Left ventricle myocardium inferior (tissue), 1 donor: Measurements from ENCODE around the gene TNK2. TPM values are rescaled to one million over a fixed set of nuclear protein-coding genes. Genes with fewer than 3 reads are reported as not detected.

Experiments used
- DNase-seq: peaks from one replicate; pipeline ENCODE4 v3.0.0-alpha.2; 2020
- H3K27ac ChIP-seq: fragments of 200-600 bp; replicated peaks from 2 replicates; pipeline ENCODE4 v1.8.0; 2021
- H3K27me3 ChIP-seq: fragments of 200-600 bp; 2 replicates; pipeline ENCODE4 v1.8.0; 2021; ENCODE audit warnings: low read depth
- H3K36me3 ChIP-seq: fragments of 200-600 bp; 2 replicates; pipeline ENCODE4 v1.8.0; 2021
- H3K4me1 ChIP-seq: fragments of 200-600 bp; 2 replicates; pipeline ENCODE4 v1.8.0; 2021
- H3K4me3 ChIP-seq: fragments of 200-600 bp; 2 replicates; pipeline ENCODE4 v1.8.0; 2021; ENCODE audit warnings: mild to moderate bottlenecking, moderate library complexity
- H3K9me3 ChIP-seq: fragments of 200-600 bp; replicated peaks from 2 replicates; pipeline ENCODE4 v1.8.0; 2021
- CTCF ChIP-seq: fragments of 200-600 bp; IDR thresholded peaks from 2 replicates; pipeline ENCODE4 v1.8.0; 2021; ENCODE audit warnings: antibody characterized with exemption, mild to moderate bottlenecking, borderline replicate concordance
- intact Hi-C: fragments of 100-400 bp; cut with micrococcal nuclease; formaldehyde crosslinking; loops from one replicate; pipeline ENCODE4 v1.11.0; 2022
- total RNA-seq: library from RNA; stranded (reverse); fragmentation: NEBNext Ultra II Directional; extraction: Animal tissue kit (Norgen Biotek cat#: 25700); gene quantifications from one replicate; pipeline ENCODE4 v1.2.1, GENCODE V29; 2021
- donor health status: DM: no; HTN: yes; CAD: no; lungs with severe emphysema.

Gene TNK2
- total RNA-seq, 1 donor from 2014 or later = 33.2 TPM

GRCh38 chr3:195889870-195890295 is 18.5 kb downstream of the TNK2 start:
- intact Hi-C loops = no loop called here
- Histone ChIP-seq H3K36me3 (no peaks in the 10 kb centered on the region), H3K27ac (no peak overlapping the region), H3K27me3 (no peaks in the 10 kb centered on the region), H3K4me3 (no peak overlapping the region), H3K9me3 (no peaks in the 10 kb centered on the region), H3K4me1 (peaks cover 74% of the 10 kb centered on the region)
- TF ChIP-seq CTCF = no peak
- DNase-seq = no peak

- Histone ChIP-seq H3K4me3 (no peak overlapping the region), H3K9me3 (no peaks in the 10 kb centered on the region), H3K4me1 (peaks cover 74% of the 10 kb centered on the region), H3K27me3 (no peaks in the 10 kb centered on the region), H3K27ac (no peak overlapping the region), H3K36me3 (peaks cover 6% of the 10 kb centered on the region)
- no peak for DNase-seq
- TF ChIP-seq CTCF = no peak
- intact Hi-C loops = no loop called here
Measured at GRCh38 chr3:195888981-195889869, 19.1 kb downstream of the TNK2 start.

- no peak for TF ChIP-seq CTCF
- no peak for DNase-seq
- Histone ChIP-seq H3K27me3 (no peaks in the 10 kb centered on the region), H3K27ac (peak overlapping the region; percentile 47), H3K4me1 (peaks cover 65% of the 10 kb centered on the region), H3K9me3 (no peaks in the 10 kb centered on the region), H3K4me3 (no peak overlapping the region), H3K36me3 (peaks cover 15% of the 10 kb centered on the region)
- intact Hi-C loops = no loop called here
Measured at GRCh38 chr3:195888311-195888761, 20.0 kb downstream of the TNK2 start.

GRCh38 chr3:195887670-195888069 is 20.7 kb downstream of the TNK2 start:
- no peak for TF ChIP-seq CTCF
- peak overlapping the region; percentile 47 for H3K27ac ChIP-seq
- H3K4me1 ChIP-seq = peaks cover 58% of the 10 kb centered on the region
- intact Hi-C loops = no loop called here
- H3K27me3 ChIP-seq = no peaks in the 10 kb centered on the region
- no peak for DNase-seq
- H3K4me3 ChIP-seq = no peak overlapping the region
- peaks cover 21% of the 10 kb centered on the region for H3K36me3 ChIP-seq
- H3K9me3 ChIP-seq = no peaks in the 10 kb centered on the region

GRCh38 chr3:195886181-195887141 is 21.9 kb downstream of the TNK2 start:
- peaks cover 46% of the 10 kb centered on the region for H3K4me1 ChIP-seq
- H3K27ac ChIP-seq = peak overlapping the region; percentile 70
- peaks cover 31% of the 10 kb centered on the region for H3K36me3 ChIP-seq
- H3K4me3 ChIP-seq = peak overlapping the region; percentile 28
- no peaks in the 10 kb centered on the region for H3K9me3 ChIP-seq
- intact Hi-C loops = no loop called here
- DNase-seq = peak; percentile 47
- H3K27me3 ChIP-seq = no peaks in the 10 kb centered on the region
- TF ChIP-seq CTCF = no peak
